Measurements from ENCODE around the gene PALM3.
A peak's percentile ranks its signal among the peaks of the same experiment; 100 is the strongest.

PALM3 gene

DNA sequence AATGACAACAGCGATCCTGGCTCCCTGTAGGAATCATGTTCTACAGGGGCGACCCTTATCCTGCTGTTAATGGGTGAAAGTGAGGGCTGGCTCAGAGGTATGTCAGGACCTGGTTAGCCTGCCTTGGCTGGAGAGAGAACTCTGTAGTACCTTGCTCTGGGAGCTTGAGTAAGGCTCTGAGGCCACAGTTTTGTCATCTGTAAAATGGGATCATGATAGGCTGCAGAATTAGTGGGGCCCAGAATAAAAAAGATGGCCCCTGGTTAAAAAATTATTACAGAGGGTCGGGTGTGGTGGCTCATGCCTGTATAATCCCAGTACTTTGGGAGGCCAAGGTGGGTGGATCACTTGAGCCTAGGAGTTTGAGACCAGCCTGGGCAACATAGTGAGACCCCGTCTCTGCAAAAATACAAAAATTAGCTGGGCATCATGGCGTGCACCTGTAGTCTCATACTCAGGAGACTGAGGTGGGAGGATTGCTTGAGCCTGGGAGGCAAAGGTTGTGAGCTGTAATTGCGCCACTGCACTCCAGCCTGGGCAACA, 39.2 kb upstream of the PALM3 start:
- no peak for ATAC-seq
- no peak for TF ChIP-seq CSDC2 (CRISPR knock-in tag; IDR thresholded peaks at IDR 0.05)
- TF ChIP-seq, protein P1, sequence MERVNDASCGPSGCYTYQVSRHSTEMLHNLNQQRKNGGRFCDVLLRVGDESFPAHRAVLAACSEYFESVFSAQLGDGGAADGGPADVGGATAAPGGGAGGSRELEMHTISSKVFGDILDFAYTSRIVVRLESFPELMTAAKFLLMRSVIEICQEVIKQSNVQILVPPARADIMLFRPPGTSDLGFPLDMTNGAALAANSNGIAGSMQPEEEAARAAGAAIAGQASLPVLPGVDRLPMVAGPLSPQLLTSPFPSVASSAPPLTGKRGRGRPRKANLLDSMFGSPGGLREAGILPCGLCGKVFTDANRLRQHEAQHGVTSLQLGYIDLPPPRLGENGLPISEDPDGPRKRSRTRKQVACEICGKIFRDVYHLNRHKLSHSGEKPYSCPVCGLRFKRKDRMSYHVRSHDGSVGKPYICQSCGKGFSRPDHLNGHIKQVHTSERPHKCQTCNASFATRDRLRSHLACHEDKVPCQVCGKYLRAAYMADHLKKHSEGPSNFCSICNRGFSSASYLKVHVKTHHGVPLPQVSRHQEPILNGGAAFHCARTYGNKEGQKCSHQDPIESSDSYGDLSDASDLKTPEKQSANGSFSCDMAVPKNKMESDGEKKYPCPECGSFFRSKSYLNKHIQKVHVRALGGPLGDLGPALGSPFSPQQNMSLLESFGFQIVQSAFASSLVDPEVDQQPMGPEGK (CRISPR knock-in tag; IDR thresholded peaks at IDR 0.05; ENCODE audit: borderline replicate concordance), result no peak
- no peak for TF ChIP-seq ISL1 (CRISPR knock-in tag; IDR thresholded peaks at IDR 0.05)
- no peak for TF ChIP-seq ZFP3 (CRISPR knock-in tag; IDR thresholded peaks at IDR 0.05)
- TF ChIP-seq TOX (CRISPR knock-in tag; IDR thresholded peaks at IDR 0.05; ENCODE audit: borderline replicate concordance), result no peak
- no peak for TF ChIP-seq ESRRG (CRISPR knock-in tag; IDR thresholded peaks at IDR 0.05)
- TF ChIP-seq, protein P2, sequence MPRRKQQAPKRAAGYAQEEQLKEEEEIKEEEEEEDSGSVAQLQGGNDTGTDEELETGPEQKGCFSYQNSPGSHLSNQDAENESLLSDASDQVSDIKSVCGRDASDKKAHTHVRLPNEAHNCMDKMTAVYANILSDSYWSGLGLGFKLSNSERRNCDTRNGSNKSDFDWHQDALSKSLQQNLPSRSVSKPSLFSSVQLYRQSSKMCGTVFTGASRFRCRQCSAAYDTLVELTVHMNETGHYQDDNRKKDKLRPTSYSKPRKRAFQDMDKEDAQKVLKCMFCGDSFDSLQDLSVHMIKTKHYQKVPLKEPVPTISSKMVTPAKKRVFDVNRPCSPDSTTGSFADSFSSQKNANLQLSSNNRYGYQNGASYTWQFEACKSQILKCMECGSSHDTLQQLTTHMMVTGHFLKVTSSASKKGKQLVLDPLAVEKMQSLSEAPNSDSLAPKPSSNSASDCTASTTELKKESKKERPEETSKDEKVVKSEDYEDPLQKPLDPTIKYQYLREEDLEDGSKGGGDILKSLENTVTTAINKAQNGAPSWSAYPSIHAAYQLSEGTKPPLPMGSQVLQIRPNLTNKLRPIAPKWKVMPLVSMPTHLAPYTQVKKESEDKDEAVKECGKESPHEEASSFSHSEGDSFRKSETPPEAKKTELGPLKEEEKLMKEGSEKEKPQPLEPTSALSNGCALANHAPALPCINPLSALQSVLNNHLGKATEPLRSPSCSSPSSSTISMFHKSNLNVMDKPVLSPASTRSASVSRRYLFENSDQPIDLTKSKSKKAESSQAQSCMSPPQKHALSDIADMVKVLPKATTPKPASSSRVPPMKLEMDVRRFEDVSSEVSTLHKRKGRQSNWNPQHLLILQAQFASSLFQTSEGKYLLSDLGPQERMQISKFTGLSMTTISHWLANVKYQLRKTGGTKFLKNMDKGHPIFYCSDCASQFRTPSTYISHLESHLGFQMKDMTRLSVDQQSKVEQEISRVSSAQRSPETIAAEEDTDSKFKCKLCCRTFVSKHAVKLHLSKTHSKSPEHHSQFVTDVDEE (CRISPR knock-in tag; IDR thresholded peaks at IDR 0.05), result no peak
- TF ChIP-seq BACH2 (CRISPR knock-in tag; IDR thresholded peaks at IDR 0.05; ENCODE audit: borderline replicate concordance), result no peak
- no peak for TF ChIP-seq ARNTL (CRISPR knock-in tag; IDR thresholded peaks at IDR 0.05; ENCODE audit: borderline replicate concordance, low read depth)
- TF ChIP-seq ZFP30 (CRISPR knock-in tag; IDR thresholded peaks at IDR 0.05), result no peak
- TF ChIP-seq, protein P3, sequence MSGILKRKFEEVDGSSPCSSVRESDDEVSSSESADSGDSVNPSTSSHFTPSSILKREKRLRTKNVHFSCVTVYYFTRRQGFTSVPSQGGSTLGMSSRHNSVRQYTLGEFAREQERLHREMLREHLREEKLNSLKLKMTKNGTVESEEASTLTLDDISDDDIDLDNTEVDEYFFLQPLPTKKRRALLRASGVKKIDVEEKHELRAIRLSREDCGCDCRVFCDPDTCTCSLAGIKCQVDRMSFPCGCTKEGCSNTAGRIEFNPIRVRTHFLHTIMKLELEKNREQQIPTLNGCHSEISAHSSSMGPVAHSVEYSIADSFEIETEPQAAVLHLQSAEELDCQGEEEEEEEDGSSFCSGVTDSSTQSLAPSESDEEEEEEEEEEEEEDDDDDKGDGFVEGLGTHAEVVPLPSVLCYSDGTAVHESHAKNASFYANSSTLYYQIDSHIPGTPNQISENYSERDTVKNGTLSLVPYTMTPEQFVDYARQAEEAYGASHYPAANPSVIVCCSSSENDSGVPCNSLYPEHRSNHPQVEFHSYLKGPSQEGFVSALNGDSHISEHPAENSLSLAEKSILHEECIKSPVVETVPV (CRISPR knock-in tag; IDR thresholded peaks at IDR 0.05), result no peak
- no peak for TF ChIP-seq TCF4 (CRISPR knock-in tag; IDR thresholded peaks at IDR 0.05; ENCODE audit: borderline replicate concordance)
- TF ChIP-seq ZNF70 (CRISPR knock-in tag; IDR thresholded peaks at IDR 0.05), result no peak
- TF ChIP-seq SNAI2 (CRISPR knock-in tag; IDR thresholded peaks at IDR 0.05), result no peak

DNA sequence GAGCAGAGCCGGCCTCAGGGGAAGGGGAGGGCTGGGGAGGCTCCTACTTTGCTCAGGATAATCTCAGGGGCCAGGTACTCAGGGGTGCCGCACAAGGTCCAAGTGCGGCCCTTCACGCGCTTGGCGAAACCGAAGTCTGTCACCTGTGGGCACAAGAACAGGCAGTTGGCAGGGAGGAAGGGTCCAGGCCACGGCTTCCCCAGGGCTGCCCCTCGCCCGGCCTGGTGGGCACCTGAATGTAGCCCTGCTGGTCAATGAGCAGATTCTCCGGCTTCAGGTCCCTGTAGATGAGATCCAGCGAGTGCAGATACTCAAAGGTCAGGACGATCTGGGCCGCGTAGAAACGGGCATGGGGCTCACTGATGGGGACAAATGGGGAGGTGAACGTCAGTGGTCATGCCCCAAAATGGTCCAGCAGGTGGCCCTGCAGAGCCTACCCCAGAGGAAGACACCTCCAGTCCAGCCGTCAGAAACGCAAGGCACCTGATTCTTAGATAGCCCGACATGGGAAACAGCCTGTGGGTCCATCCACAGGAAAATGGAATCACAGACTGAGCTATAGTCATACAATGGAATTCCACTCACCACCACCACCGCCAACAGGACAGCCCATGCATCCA, 35.8 kb upstream of the PALM3 start:
- peak; percentile 20; the same call in 1 of the 3 replicates for ATAC-seq
- no peak for TF ChIP-seq TCF4 (CRISPR knock-in tag; IDR thresholded peaks at IDR 0.05; ENCODE audit: borderline replicate concordance)
- no peak for TF ChIP-seq PPARA (CRISPR knock-in tag; IDR thresholded peaks at IDR 0.05; ENCODE audit: borderline replicate concordance)
- no peak for TF ChIP-seq ZNF70 (CRISPR knock-in tag; IDR thresholded peaks at IDR 0.05)
- no peak for TF ChIP-seq TOX (CRISPR knock-in tag; IDR thresholded peaks at IDR 0.05; ENCODE audit: borderline replicate concordance)
- TF ChIP-seq CSDC2 (CRISPR knock-in tag; IDR thresholded peaks at IDR 0.05), result no peak
- no peak for TF ChIP-seq ZC3H10 (CRISPR knock-in tag; IDR thresholded peaks at IDR 0.05)
- no peak for TF ChIP-seq ZNF8 (CRISPR knock-in tag; IDR thresholded peaks at IDR 0.05)
- TF ChIP-seq, protein P3 (CRISPR knock-in tag; IDR thresholded peaks at IDR 0.05), result no peak
- TF ChIP-seq, protein P2 (CRISPR knock-in tag; IDR thresholded peaks at IDR 0.05), result no peak
- no peak for TF ChIP-seq BACH2 (CRISPR knock-in tag; IDR thresholded peaks at IDR 0.05; ENCODE audit: borderline replicate concordance)
- TF ChIP-seq OSR1 (CRISPR knock-in tag; IDR thresholded peaks at IDR 0.05), result no peak
- TF ChIP-seq, protein P4, sequence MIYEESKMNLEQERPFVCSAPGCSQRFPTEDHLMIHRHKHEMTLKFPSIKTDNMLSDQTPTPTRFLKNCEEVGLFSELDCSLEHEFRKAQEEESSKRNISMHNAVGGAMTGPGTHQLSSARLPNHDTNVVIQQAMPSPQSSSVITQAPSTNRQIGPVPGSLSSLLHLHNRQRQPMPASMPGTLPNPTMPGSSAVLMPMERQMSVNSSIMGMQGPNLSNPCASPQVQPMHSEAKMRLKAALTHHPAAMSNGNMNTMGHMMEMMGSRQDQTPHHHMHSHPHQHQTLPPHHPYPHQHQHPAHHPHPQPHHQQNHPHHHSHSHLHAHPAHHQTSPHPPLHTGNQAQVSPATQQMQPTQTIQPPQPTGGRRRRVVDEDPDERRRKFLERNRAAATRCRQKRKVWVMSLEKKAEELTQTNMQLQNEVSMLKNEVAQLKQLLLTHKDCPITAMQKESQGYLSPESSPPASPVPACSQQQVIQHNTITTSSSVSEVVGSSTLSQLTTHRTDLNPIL (CRISPR knock-in tag; IDR thresholded peaks at IDR 0.05; ENCODE audit: low read depth), result no peak
- TF ChIP-seq, protein P5, sequence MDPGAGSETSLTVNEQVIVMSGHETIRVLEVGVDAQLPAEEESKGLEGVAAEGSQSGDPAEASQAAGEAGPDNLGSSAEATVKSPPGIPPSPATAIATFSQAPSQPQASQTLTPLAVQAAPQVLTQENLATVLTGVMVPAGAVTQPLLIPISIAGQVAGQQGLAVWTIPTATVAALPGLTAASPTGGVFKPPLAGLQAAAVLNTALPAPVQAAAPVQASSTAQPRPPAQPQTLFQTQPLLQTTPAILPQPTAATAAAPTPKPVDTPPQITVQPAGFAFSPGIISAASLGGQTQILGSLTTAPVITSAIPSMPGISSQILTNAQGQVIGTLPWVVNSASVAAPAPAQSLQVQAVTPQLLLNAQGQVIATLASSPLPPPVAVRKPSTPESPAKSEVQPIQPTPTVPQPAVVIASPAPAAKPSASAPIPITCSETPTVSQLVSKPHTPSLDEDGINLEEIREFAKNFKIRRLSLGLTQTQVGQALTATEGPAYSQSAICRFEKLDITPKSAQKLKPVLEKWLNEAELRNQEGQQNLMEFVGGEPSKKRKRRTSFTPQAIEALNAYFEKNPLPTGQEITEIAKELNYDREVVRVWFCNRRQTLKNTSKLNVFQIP (CRISPR knock-in tag; IDR thresholded peaks at IDR 0.05; ENCODE audit: borderline replicate concordance, low read depth), result no peak
- TF ChIP-seq GLIS3 (CRISPR knock-in tag; IDR thresholded peaks at IDR 0.05), result no peak
- no peak for TF ChIP-seq RARB (CRISPR knock-in tag; IDR thresholded peaks at IDR 0.05)

Data from SK-N-SH treated with all-trans-retinoic acid at 6 μM for 48 hours (cell line).